ENCODE results near the gene GKN2. TPM values are rescaled to one million over a fixed set of nuclear protein-coding genes. Genes with fewer than 3 reads are reported as not detected.
A peak's percentile ranks its signal among the peaks of the same experiment; 100 is the strongest.

Gene GKN2
- polyA plus RNA-seq, 2 donors, result 2.6 TPM; not detected in 1

- Histone ChIP-seq H3K27me3 (ENCODE audit: control insufficient read depth in 1 of 2, insufficient read depth in 2 of 2, low read length in 2 of 2) (no peaks in the 10 kb centered on the region), H3K4me3 (ENCODE audit: low read depth in 1 of 2, low read length in 2 of 2) (no peak overlapping the region), H3K9me3 (ENCODE audit: control insufficient read depth in 2 of 2, insufficient read depth in 1 of 2, low read depth in 1 of 2, low read length in 1 of 2) (no peaks in the 10 kb centered on the region), H3K27ac (ENCODE audit: low read depth in 2 of 2, low read length in 1 of 2) (no peak overlapping the region), H3K4me1 (ENCODE audit: control insufficient read depth in 2 of 2, insufficient read depth in 2 of 2, low read length in 1 of 2) (peaks cover 3 to 5% of the 10 kb centered on the region in 2 donors), H3K36me3 (ENCODE audit: control insufficient read depth in 2 of 2, insufficient read depth in 2 of 2, low read length in 1 of 2) (no peaks in the 10 kb centered on the region)
- 96% methylated on average over 3 of the region's 3 CpGs for WGBS, 2 donors
Measured at GRCh38 chr2:68913359-68913758, 39.3 kb downstream of the GKN2 start.

DNA sequence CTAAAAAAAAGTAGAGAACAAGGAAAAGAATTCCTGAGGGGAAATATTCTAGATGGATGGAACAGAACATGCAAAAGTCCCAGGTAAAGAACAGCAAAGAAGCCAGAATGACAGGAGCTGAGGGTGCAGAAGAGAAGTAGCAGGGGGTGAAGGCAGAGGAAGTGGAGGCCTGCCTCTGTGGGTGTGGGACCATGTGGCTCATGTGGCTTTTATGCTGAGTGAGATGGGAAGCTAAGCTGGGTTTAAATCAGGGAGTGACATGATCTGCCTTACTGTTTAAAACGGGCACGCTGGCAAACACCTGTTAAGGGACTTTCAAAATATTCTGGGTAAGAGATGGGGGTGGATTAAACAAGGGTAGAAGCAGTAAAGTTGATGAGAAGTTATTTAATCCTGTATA lies 40.0 kb downstream of the GKN2 start:
- H3K27me3 ChIP-seq (ENCODE audit: control insufficient read depth in 1 of 2, insufficient read depth in 2 of 2, low read length in 2 of 2), result no peaks in the 10 kb centered on the region
- no peak overlapping the region for H3K27ac ChIP-seq (ENCODE audit: low read depth in 2 of 2, low read length in 1 of 2)
- no peaks in the 10 kb centered on the region for H3K36me3 ChIP-seq (ENCODE audit: control insufficient read depth in 2 of 2, insufficient read depth in 2 of 2, low read length in 1 of 2)
- peaks cover 3 to 5% of the 10 kb centered on the region in 2 donors for H3K4me1 ChIP-seq (ENCODE audit: control insufficient read depth in 2 of 2, insufficient read depth in 2 of 2, low read length in 1 of 2)
- no peaks in the 10 kb centered on the region for H3K9me3 ChIP-seq (ENCODE audit: control insufficient read depth in 2 of 2, insufficient read depth in 1 of 2, low read depth in 1 of 2, low read length in 1 of 2)
- 35 to 45% methylated on average over 2 of the region's 2 CpGs for WGBS, 2 donors
- H3K4me3 ChIP-seq (ENCODE audit: low read depth in 1 of 2, low read length in 2 of 2), result no peak overlapping the region

- WGBS, 2 donors, result 92 to 95% methylated on average over 3 of the region's 3 CpGs
- peaks cover 3 to 5% of the 10 kb centered on the region in 2 donors for H3K4me1 ChIP-seq (ENCODE audit: control insufficient read depth in 2 of 2, insufficient read depth in 2 of 2, low read length in 1 of 2)
Measured at GRCh38 chr2:68912111-68912510, 40.6 kb downstream of the GKN2 start.

DNA sequence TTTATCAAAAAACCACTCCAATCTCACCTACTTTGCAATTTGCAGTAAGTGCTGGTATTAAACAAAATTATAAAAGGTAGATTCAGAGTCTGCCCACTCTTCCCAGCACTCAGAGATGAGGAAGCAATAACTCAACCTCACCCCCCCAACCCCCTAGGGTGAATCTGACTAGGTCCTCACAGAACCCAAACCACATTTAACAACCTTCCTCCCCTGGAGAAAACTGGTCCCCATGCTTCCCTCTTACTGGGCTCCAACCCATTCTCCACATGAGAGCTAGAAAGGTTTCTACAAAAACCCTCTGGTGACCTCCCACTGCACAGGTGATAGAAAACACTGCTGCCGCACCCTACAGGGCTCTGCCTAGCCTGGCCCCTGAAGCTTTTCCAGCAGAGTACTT lies 41.0 kb downstream of the GKN2 start:
- 92 to 95% methylated on average over 1 of the region's 1 CpG for WGBS, 2 donors
- H3K4me3 ChIP-seq (ENCODE audit: low read depth in 1 of 2, low read length in 2 of 2), result no peak overlapping the region
- no peaks in the 10 kb centered on the region for H3K27me3 ChIP-seq (ENCODE audit: control insufficient read depth in 1 of 2, insufficient read depth in 2 of 2, low read length in 2 of 2)

More at GRCh38 chr2:68912111-68912510, 40.6 kb downstream of the GKN2 start:
- no peaks in the 10 kb centered on the region for H3K9me3 ChIP-seq (ENCODE audit: control insufficient read depth in 2 of 2, insufficient read depth in 1 of 2, low read depth in 1 of 2, low read length in 1 of 2)
- no peaks in the 10 kb centered on the region for H3K36me3 ChIP-seq (ENCODE audit: control insufficient read depth in 2 of 2, insufficient read depth in 2 of 2, low read length in 1 of 2)
- H3K27ac ChIP-seq (ENCODE audit: low read depth in 2 of 2, low read length in 1 of 2), result no peak overlapping the region
- no peaks in the 10 kb centered on the region for H3K27me3 ChIP-seq (ENCODE audit: control insufficient read depth in 1 of 2, insufficient read depth in 2 of 2, low read length in 2 of 2)
- H3K4me3 ChIP-seq (ENCODE audit: low read depth in 1 of 2, low read length in 2 of 2), result no peak overlapping the region

GRCh38 chr2:68911246-68911645 lies 41.4 kb downstream of the GKN2 start:
- Histone ChIP-seq H3K27ac (ENCODE audit: low read depth in 2 of 2, low read length in 1 of 2) (no peak overlapping the region), H3K4me3 (ENCODE audit: low read depth in 1 of 2, low read length in 2 of 2) (no peak overlapping the region), H3K36me3 (ENCODE audit: control insufficient read depth in 2 of 2, insufficient read depth in 2 of 2, low read length in 1 of 2) (no peaks in the 10 kb centered on the region), H3K9me3 (ENCODE audit: control insufficient read depth in 2 of 2, insufficient read depth in 1 of 2, low read depth in 1 of 2, low read length in 1 of 2) (no peaks in the 10 kb centered on the region), H3K4me1 (ENCODE audit: control insufficient read depth in 2 of 2, insufficient read depth in 2 of 2, low read length in 1 of 2) (peaks cover 3 to 5% of the 10 kb centered on the region in 2 donors), H3K27me3 (ENCODE audit: control insufficient read depth in 1 of 2, insufficient read depth in 2 of 2, low read length in 2 of 2) (no peaks in the 10 kb centered on the region)
- WGBS, 2 donors, result 60 to 64% methylated on average over 4 of the region's 4 CpGs

More for the DNA sequence above, 41.0 kb downstream of the GKN2 start:
- Histone ChIP-seq H3K36me3 (ENCODE audit: control insufficient read depth in 2 of 2, insufficient read depth in 2 of 2, low read length in 1 of 2) (no peaks in the 10 kb centered on the region), H3K27ac (ENCODE audit: low read depth in 2 of 2, low read length in 1 of 2) (no peak overlapping the region), H3K4me1 (ENCODE audit: control insufficient read depth in 2 of 2, insufficient read depth in 2 of 2, low read length in 1 of 2) (peaks cover 3 to 5% of the 10 kb centered on the region in 2 donors), H3K9me3 (ENCODE audit: control insufficient read depth in 2 of 2, insufficient read depth in 1 of 2, low read depth in 1 of 2, low read length in 1 of 2) (no peaks in the 10 kb centered on the region)

DNA sequence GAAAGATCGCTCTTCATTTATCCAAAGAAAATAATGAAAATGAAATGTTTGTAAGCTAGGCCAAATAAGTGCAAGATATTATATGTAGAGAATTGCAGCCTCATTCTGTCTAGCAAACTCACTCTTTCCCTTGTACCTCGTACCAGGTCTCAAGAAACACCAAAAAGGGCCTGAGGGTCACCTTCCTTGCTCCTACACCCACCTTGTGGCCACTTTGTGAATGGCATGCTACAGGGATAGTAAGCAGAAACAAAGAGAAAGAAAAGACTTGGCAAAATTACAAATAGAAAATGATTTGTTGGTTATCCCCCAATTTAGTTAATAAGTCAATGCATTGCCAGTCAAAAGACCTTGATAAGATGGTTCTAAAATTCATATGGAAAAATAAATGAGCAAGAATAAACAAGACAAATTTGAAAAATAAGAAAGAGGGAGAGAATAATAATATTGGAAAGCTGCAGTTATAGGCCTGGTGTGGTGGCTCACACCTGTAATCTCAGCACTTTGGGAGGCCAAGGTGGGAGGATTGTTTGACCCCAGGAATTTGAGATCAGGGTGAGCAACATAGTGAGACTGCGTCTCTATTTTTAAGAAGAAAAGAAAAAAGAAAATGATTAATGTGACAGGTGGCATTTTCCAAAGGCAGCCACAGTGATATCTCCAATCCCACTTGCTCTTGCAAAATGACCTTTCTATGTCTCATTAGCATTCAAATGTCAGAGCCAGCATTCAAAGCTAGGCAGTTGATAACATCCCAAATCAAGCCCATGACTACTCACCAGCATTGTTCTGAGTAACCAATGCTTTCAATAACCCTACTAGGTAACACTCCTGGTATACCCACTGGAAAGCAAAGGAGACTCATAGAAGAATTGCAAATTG lies 42.7 kb downstream of the GKN2 start:
- no peak overlapping the region for H3K4me3 ChIP-seq (ENCODE audit: low read depth in 1 of 2, low read length in 2 of 2)
- H3K4me1 ChIP-seq (ENCODE audit: control insufficient read depth in 2 of 2, insufficient read depth in 2 of 2, low read length in 1 of 2), result peaks cover 3 to 5% of the 10 kb centered on the region in 2 donors
- no peak overlapping the region for H3K27ac ChIP-seq (ENCODE audit: low read depth in 2 of 2, low read length in 1 of 2)
- H3K27me3 ChIP-seq (ENCODE audit: control insufficient read depth in 1 of 2, insufficient read depth in 2 of 2, low read length in 2 of 2), result no peaks in the 10 kb centered on the region
- WGBS, 2 donors, result 71 to 73% methylated on average over 3 of the region's 3 CpGs
- H3K9me3 ChIP-seq (ENCODE audit: control insufficient read depth in 2 of 2, insufficient read depth in 1 of 2, low read depth in 1 of 2, low read length in 1 of 2), result no peaks in the 10 kb centered on the region
- H3K36me3 ChIP-seq (ENCODE audit: control insufficient read depth in 2 of 2, insufficient read depth in 2 of 2, low read length in 1 of 2), result no peaks in the 10 kb centered on the region

GRCh38 chr2:68908392-68908970 lies 44.2 kb downstream of the GKN2 start:
- Histone ChIP-seq H3K9me3 (ENCODE audit: control insufficient read depth in 2 of 2, insufficient read depth in 1 of 2, low read depth in 1 of 2, low read length in 1 of 2) (no peaks in the 10 kb centered on the region), H3K27me3 (ENCODE audit: control insufficient read depth in 1 of 2, insufficient read depth in 2 of 2, low read length in 2 of 2) (no peaks in the 10 kb centered on the region), H3K27ac (ENCODE audit: low read depth in 2 of 2, low read length in 1 of 2) (peak overlapping the region; percentile 68 to 76), H3K36me3 (ENCODE audit: control insufficient read depth in 2 of 2, insufficient read depth in 2 of 2, low read length in 1 of 2) (no peaks in the 10 kb centered on the region), H3K4me3 (ENCODE audit: low read depth in 1 of 2, low read length in 2 of 2) (no peak overlapping the region), H3K4me1 (ENCODE audit: control insufficient read depth in 2 of 2, insufficient read depth in 2 of 2, low read length in 1 of 2) (peaks cover 3 to 5% of the 10 kb centered on the region in 2 donors)
- WGBS, 2 donors, result 19 to 22% methylated on average over 5 of the region's 5 CpGs

DNA sequence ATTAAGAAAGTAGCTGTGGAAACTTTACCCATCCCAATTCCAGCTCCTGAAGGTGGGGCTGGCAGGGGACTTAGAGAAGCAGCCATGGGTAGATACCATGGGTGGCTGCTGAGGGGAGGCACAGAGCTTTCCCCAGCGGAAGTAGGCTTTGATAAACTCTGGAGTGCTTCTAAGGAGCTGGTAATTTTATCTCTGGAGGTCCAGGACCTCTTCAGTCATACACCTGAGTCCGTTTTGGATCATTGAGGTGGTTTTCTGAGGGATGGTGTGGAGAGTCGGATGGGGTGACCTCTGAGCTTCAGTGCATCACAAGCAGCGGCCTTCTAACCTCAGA lies 44.8 kb downstream of the GKN2 start:
- H3K4me1 ChIP-seq (ENCODE audit: control insufficient read depth in 2 of 2, insufficient read depth in 2 of 2, low read length in 1 of 2), result peaks cover 3 to 5% of the 10 kb centered on the region in 2 donors
- WGBS, 2 donors, result 58 to 84% methylated on average over 4 of the region's 4 CpGs
- H3K4me3 ChIP-seq (ENCODE audit: low read depth in 1 of 2, low read length in 2 of 2), result no peak overlapping the region
- H3K27me3 ChIP-seq (ENCODE audit: control insufficient read depth in 1 of 2, insufficient read depth in 2 of 2, low read length in 2 of 2), result no peaks in the 10 kb centered on the region
- H3K36me3 ChIP-seq (ENCODE audit: control insufficient read depth in 2 of 2, insufficient read depth in 2 of 2, low read length in 1 of 2), result no peaks in the 10 kb centered on the region
- H3K27ac ChIP-seq (ENCODE audit: low read depth in 2 of 2, low read length in 1 of 2), result peak overlapping the region; percentile 0 to 59
- no peaks in the 10 kb centered on the region for H3K9me3 ChIP-seq (ENCODE audit: control insufficient read depth in 2 of 2, insufficient read depth in 1 of 2, low read depth in 1 of 2, low read length in 1 of 2)

- Histone ChIP-seq H3K4me3 (ENCODE audit: low read depth in 1 of 2, low read length in 2 of 2) (no peak overlapping the region), H3K4me1 (ENCODE audit: control insufficient read depth in 2 of 2, insufficient read depth in 2 of 2, low read length in 1 of 2) (peaks cover 3 to 5% of the 10 kb centered on the region in 2 donors), H3K27ac (ENCODE audit: low read depth in 2 of 2, low read length in 1 of 2) (peak overlapping the region; percentile 0 to 1), H3K36me3 (ENCODE audit: control insufficient read depth in 2 of 2, insufficient read depth in 2 of 2, low read length in 1 of 2) (no peaks in the 10 kb centered on the region), H3K27me3 (ENCODE audit: control insufficient read depth in 1 of 2, insufficient read depth in 2 of 2, low read length in 2 of 2) (no peaks in the 10 kb centered on the region), H3K9me3 (ENCODE audit: control insufficient read depth in 2 of 2, insufficient read depth in 1 of 2, low read depth in 1 of 2, low read length in 1 of 2) (no peaks in the 10 kb centered on the region)
- 88 to 90% methylated on average over 5 of the region's 5 CpGs for WGBS, 2 donors
Measured at GRCh38 chr2:68907232-68907919, 45.3 kb downstream of the GKN2 start.
